Gastrocnemius medialis (tissue), 4 donors: ENCODE results near the gene NOB1.

ENCODE experiments used
- POLR2A ChIP-seq, 2 donors: fragments of 450-650 bp; IDR thresholded peaks; one replicate each; pipeline ENCODE4 v1.6.1; 2017; ENCODE audit warnings: antibody characterized with exemption in 2 of 2, mild to moderate bottlenecking in 2 of 2, moderate library complexity in 2 of 2
- TF ChIP-seq, protein P1 (sequence below), 5 experiments: fragments of 450-650 bp in 3 of 5; fragments of 200-600 bp in 2 of 5; sonication (generic) in 2 of 5; IDR thresholded peaks in 4 of 5; conservative IDR thresholded peaks in 1 of 5; 1 replicate in 4 of 5; 2 replicates in 1 of 5; pipeline ENCODE4 v1.5.1; 2016 to 2019; ENCODE audit warnings: antibody characterized with exemption in 5 of 5, mild to moderate bottlenecking in 3 of 5, moderate library complexity in 3 of 5

DNA sequence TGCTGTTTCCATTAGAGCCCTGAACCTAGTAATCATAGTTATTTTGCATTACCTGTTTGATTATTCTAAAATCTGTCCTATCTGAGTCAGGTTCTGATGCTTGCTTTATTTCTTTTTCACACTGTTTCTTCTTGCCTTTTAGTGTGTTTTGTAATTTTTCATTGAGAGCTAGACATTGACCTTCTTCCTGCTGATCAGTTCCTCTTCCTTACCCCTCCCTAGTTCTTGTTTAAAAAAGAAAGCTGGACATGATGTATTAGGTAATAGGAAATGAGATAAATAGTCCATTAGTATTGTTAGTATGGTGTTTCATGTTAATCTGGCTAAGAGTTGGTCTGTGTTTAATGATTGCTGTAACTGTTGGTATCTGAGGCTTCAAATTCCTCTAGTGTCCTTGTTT, 20.8 kb upstream of the NOB1 start:
- TF ChIP-seq, protein P1, sequence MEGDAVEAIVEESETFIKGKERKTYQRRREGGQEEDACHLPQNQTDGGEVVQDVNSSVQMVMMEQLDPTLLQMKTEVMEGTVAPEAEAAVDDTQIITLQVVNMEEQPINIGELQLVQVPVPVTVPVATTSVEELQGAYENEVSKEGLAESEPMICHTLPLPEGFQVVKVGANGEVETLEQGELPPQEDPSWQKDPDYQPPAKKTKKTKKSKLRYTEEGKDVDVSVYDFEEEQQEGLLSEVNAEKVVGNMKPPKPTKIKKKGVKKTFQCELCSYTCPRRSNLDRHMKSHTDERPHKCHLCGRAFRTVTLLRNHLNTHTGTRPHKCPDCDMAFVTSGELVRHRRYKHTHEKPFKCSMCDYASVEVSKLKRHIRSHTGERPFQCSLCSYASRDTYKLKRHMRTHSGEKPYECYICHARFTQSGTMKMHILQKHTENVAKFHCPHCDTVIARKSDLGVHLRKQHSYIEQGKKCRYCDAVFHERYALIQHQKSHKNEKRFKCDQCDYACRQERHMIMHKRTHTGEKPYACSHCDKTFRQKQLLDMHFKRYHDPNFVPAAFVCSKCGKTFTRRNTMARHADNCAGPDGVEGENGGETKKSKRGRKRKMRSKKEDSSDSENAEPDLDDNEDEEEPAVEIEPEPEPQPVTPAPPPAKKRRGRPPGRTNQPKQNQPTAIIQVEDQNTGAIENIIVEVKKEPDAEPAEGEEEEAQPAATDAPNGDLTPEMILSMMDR (IDR thresholded peaks at IDR 0.05 in 4 of 5, conservative IDR thresholded peaks at IDR 0.05 in 1 of 5), result no peak
- TF ChIP-seq POLR2A (IDR thresholded peaks at IDR 0.05), result no peak
